Left lung (tissue), 10 donors: Measurements from ENCODE around the gene HK2. TPM values are rescaled to one million over a fixed set of nuclear protein-coding genes. Genes with fewer than 3 reads are reported as not detected.
A peak's percentile ranks its signal among the peaks of the same experiment; 100 is the strongest.

ENCODE experiments used
- ATAC-seq: fragments of 200-7000 bp; cut with Tn5 transposase; one replicate; pipeline ENCODE4 v1.9.1; 2020; ENCODE audit warnings: moderate library complexity
- DNase-seq, 4 donors: peaks; one replicate each; pipeline ENCODE4 v3.0.0-alpha.2; 2013 to 2020
- H3K27ac ChIP-seq, 2 donors: fragments of 200-600 bp; sonication (generic) in 1 of 2; one replicate each; pipeline versions ENCODE4 v1.5.0 to v1.8.0; 2020 to 2021
- H3K27me3 ChIP-seq, 2 donors: fragments of 200-600 bp; sonication (generic) in 1 of 2; one replicate each; pipeline versions ENCODE4 v1.5.0 to v1.8.0; 2020 to 2021
- H3K36me3 ChIP-seq, 2 donors: fragments of 200-600 bp; sonication (generic) in 1 of 2; one replicate each; pipeline versions ENCODE4 v1.5.0 to v1.8.0; 2020 to 2021
- H3K4me1 ChIP-seq, 2 donors: fragments of 200-600 bp; one replicate each; pipeline ENCODE4 v1.8.0; 2021
- H3K4me3 ChIP-seq, 2 donors: fragments of 200-600 bp; sonication (generic) in 1 of 2; one replicate each; pipeline versions ENCODE4 v1.5.0 to v1.8.0; 2020 to 2021; ENCODE audit warnings: mild to moderate bottlenecking in 1 of 2
- H3K9me3 ChIP-seq, 2 donors: fragments of 200-600 bp; sonication (generic) in 1 of 2; one replicate each; pipeline versions ENCODE4 v1.5.0 to v1.8.0; 2020 to 2021
- intact Hi-C, 2 donors: fragments of 100-400 bp; cut with DNase I; formaldehyde crosslinking; loops; one replicate each; pipeline versions ENCODE4 v1.11.2 to v1.14.2; 2022
- polyA plus RNA-seq, 6 donors: library from polyadenylated mRNA; unstranded; fragments of 120-200 nt; gene quantifications; one replicate each; pipeline ENCODE4 v1.2.1, GENCODE V29; 2013; ENCODE audit not compliant: insufficient read length in 6 of 6
- total RNA-seq, 2 donors: library from RNA; stranded (reverse); fragmentation: NEBNext Ultra II Directional; extraction: Animal tissue kit (Norgen Biotek cat#: 25700); gene quantifications; one replicate each; pipeline ENCODE4 v1.2.1, GENCODE V29; 2021
- TF ChIP-seq, protein P1 (sequence below), 2 donors: fragments of 200-600 bp; sonication (generic) in 1 of 2; IDR thresholded peaks; one replicate each; pipeline versions ENCODE4 v1.5.0 to v1.8.0; 2021; ENCODE audit warnings: antibody characterized with exemption in 2 of 2
- donor health status: DM: no; HTN: yes; CAD: no.
- donor health status: DM: no; HTN: no; CAD: no.

HK2 gene
- total and polyA plus RNA-seq, 8 donors = 2.7 to 55.6 (median 4.6) TPM

DNA sequence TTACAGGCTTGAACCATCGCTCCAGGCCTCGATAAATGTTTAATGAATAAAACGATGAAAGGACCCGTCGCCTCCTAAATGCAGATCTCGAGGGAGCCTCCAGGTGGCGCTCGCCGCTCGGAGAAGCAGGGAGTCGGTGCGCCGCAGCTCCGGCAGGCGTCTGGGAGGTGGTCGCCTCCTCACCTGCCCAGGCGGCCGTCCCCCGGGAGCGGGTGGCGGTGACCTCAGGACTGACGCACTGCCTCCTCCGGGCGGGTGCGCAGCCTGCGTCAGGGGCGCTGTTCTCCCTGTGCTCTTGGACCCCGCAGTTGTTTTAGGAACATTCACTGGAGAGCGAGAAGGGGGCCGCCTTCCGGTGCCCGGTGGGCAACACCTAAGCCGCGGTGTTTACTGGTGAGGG is 85.9 kb downstream of the HK2 start:
- peaks cover 0 to 26% of the 10 kb centered on the region in 2 donors for H3K4me1 ChIP-seq
- intact Hi-C loops = loop anchor here in 1 of 2 donors (10.0 kb wide), 1 partner anchor 485 kb away; no protein-coding TSS in a partner anchor
- H3K27ac ChIP-seq = no peak overlapping the region
- peak; percentile 31 to 94 (median 73) for DNase-seq
- H3K36me3 ChIP-seq = no peaks in the 10 kb centered on the region
- no peaks in the 10 kb centered on the region for H3K9me3 ChIP-seq
- ATAC-seq = peak; percentile 80
- TF ChIP-seq, protein P1, sequence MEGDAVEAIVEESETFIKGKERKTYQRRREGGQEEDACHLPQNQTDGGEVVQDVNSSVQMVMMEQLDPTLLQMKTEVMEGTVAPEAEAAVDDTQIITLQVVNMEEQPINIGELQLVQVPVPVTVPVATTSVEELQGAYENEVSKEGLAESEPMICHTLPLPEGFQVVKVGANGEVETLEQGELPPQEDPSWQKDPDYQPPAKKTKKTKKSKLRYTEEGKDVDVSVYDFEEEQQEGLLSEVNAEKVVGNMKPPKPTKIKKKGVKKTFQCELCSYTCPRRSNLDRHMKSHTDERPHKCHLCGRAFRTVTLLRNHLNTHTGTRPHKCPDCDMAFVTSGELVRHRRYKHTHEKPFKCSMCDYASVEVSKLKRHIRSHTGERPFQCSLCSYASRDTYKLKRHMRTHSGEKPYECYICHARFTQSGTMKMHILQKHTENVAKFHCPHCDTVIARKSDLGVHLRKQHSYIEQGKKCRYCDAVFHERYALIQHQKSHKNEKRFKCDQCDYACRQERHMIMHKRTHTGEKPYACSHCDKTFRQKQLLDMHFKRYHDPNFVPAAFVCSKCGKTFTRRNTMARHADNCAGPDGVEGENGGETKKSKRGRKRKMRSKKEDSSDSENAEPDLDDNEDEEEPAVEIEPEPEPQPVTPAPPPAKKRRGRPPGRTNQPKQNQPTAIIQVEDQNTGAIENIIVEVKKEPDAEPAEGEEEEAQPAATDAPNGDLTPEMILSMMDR (IDR thresholded peaks at IDR 0.05) = peak; percentile 83 to 86
- H3K4me3 ChIP-seq = no peak overlapping the region
- peaks cover 0 to 18% of the 10 kb centered on the region in 2 donors for H3K27me3 ChIP-seq

DNA sequence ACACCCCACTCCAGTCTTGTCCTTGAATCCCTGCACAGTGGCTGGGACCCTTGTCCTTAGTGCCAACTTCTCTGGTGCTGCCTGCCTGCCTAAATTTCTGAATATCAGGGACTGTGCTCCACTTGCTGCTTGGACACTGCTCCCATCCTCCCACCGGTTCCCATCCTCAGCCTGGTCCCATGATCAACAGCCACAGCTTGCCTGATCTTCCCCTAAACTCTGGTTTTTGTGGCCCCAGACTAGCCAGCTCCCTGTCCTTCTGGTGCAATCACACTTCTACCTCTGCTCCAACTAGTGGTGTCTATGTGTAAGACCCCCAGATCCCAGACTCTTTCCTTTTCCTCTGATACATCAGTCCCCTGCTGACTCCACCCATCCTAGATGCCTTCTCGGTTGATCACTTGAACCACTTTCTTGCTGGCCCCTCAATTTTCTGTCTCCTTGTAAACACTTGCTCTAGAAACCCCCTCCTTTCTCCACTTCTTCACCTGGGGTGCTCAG is 87.4 kb downstream of the HK2 start:
- H3K36me3 ChIP-seq = no peaks in the 10 kb centered on the region
- ATAC-seq (no peak), DNase-seq (no peak)
- H3K4me3 ChIP-seq = no peak overlapping the region
- H3K9me3 ChIP-seq = no peaks in the 10 kb centered on the region
- no peak overlapping the region for H3K27ac ChIP-seq
- peaks cover 0 to 26% of the 10 kb centered on the region in 2 donors for H3K4me1 ChIP-seq
- peaks cover 0 to 18% of the 10 kb centered on the region in 2 donors for H3K27me3 ChIP-seq
- intact Hi-C loops = no loop called here
- TF ChIP-seq, protein P1 (IDR thresholded peaks at IDR 0.05) = no peak

DNA sequence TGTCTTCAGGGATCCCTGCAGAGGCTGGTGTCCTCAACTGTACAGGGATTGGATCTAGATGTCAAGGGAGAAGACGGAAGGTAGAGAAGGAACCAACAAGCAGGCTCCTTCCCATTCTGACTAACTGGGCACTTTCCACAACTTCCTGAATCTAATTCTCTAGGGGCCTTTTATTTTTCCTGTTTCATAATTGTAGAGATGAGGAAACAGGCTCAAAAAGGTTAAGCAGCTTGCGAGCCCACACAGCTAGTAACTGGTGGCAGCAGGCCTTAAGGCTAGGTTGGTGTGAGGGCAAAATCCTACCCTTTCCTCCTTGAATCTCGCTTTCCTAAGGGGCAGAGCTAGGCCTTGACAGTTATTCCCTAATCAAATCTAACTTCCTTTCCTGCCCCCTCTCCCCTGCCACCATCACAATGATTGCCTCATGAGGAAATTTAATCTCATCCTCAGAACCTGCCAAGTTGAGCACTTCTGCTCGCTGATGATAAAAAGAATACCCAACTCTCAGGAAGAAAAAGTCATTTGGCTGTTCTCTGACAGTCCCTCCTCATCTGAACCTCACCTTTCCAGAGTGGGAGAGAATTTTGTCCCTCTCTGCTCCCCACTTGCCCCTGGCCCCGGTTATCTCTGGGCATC is 88.8 kb downstream of the HK2 start:
- TF ChIP-seq, protein P1 (IDR thresholded peaks at IDR 0.05) = no peak
- Histone ChIP-seq H3K4me3 (no peak overlapping the region), H3K9me3 (no peaks in the 10 kb centered on the region), H3K27ac (peak overlapping the region in 1 of 2 donors; percentile 62), H3K36me3 (no peaks in the 10 kb centered on the region), H3K27me3 (peaks cover 0 to 18% of the 10 kb centered on the region in 2 donors), H3K4me1 (peaks cover 0 to 26% of the 10 kb centered on the region in 2 donors)
- intact Hi-C loops = no loop called here
- DNase-seq (no peak), ATAC-seq (no peak)

DNA sequence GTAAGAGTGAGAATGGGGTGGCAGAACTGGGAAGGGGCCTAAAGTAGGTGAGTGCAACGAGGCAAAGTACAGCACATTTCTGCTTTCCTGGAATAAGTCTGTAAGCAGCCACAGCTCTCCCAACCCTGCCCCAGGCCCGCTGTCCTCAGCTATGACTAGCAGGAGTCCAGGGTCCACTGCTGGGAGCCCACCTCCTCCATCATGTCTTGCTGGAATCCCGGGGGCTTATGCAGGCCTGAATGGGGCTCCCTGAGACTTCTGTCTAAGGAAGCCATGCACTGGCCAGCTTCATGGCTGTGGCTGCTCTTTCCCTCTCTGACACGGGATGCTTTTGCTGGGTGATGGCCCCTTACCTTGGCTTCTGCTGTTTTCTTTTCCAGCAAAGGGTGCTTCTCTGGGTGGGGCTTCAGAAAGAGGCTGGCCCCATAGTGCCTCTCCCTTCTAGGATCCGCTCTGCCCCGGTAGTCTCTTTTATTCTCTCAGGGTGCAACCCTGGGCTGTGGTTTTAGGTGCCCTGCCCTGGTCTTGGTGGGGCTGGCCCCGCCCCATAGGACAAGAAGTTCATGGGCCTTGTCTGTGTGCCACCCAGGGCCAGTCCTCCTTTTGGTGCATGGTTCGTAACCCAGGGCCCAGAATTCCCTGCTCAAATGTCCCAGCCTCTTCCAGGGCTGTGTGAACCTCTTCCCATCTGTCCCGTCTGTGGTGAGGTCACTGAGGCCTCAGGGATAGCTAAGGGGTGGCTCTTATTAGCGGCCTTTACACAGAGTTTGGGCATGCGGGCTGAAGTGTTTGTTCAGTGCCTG is 90.7 kb downstream of the HK2 start:
- peaks cover 0 to 21% of the 10 kb centered on the region in 2 donors for H3K4me1 ChIP-seq
- peak; percentile 67 for ATAC-seq
- intact Hi-C loops = no loop called here
- no peaks in the 10 kb centered on the region for H3K9me3 ChIP-seq
- H3K36me3 ChIP-seq = peaks cover 0 to under 1% of the 10 kb centered on the region in 2 donors
- H3K27me3 ChIP-seq = peaks cover 0 to 10% of the 10 kb centered on the region in 2 donors
- no peak for DNase-seq
- H3K4me3 ChIP-seq = no peak overlapping the region
- H3K27ac ChIP-seq = no peak overlapping the region
- TF ChIP-seq, protein P1 (IDR thresholded peaks at IDR 0.05) = no peak

DNA sequence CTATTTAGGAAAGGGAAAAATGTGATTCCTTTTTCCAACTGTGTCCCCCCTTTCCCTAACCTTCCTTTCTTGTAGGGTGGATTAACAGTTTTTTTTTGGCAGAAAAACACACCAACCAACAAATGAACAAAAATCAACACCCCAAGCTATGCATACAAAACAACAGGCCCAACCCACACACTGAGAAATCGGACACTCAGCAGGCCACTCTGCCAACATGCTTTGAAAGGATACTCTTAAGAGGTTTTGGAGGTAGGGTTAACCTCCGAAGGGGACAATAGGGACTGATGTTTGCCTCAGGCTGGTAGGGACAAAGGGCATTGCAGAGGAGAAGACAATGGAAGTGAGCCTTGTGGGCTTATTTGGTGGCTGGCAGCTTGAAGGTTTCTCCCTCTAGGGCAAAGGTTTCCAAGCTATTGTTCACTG is 91.4 kb downstream of the HK2 start:
- Histone ChIP-seq H3K4me3 (no peak overlapping the region), H3K4me1 (peaks cover 0 to 16% of the 10 kb centered on the region in 2 donors), H3K27me3 (peaks cover 0 to 3% of the 10 kb centered on the region in 2 donors), H3K27ac (no peak overlapping the region), H3K9me3 (no peaks in the 10 kb centered on the region), H3K36me3 (peaks cover 0 to 8% of the 10 kb centered on the region in 2 donors)
- intact Hi-C loops = no loop called here
- DNase-seq = no peak
- TF ChIP-seq, protein P1 (IDR thresholded peaks at IDR 0.05) = no peak
- ATAC-seq = peak; percentile 32
